GM13976 (cell line): ENCODE measurements around the gene RBBP8.

Source experiments
- DNase-seq: peaks from one replicate; pipeline ENCODE4 v3.0.0; 2012; ENCODE audit warnings: low spot score
- CTCF ChIP-seq: IDR thresholded peaks from 2 replicates; pipeline ENCODE4 v1.5.1; 2012; ENCODE audit warnings: borderline replicate concordance, mild to moderate bottlenecking; ENCODE audit not compliant: insufficient read depth; ENCODE audit errors: extremely low read depth, missing control alignments, control extremely low read depth
- in situ Hi-C: fragments of 300-500 bp; cut with MboI; formaldehyde crosslinking; loops from one replicate; pipeline ENCODE4 v1.12.0; 2022; ENCODE audit warnings: low sequenced_read_pairs, mixed read lengths, inconsistent platforms; ENCODE audit not compliant: unreplicated experiment

RBBP8 gene

DNA sequence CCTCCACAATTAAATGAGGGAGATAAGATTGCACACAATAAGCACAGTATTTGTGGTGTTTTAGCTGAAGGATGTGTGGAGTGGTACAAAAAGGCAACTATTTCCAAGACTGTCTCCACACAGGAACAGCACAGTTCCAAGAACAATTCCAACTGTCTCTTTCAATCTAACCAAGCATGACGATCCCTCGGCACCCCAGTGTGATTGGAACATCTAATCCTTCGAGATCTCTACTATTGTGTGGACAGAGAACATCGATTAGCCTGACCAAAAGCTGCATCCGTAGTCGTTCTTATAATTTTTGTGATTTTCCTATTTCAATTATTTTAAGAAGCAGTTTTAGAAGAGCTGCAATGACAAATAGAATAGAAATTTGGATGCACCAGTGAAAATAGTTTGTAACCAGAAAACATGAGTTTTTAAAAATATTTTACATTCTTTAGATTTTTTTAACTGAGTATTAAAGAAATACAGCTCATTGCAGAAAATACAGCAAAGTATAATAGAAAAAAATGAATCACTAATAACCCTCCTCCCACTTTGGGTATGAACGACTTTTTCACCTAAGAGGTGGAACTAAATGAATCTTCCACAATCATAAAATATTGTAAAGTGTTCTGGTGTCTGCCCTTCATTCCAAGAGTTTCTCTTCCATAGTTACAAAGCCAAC lies 125.8 kb downstream of the RBBP8 start:
- in situ Hi-C loops, result no loop called here
- TF ChIP-seq CTCF, result no peak
- no peak for DNase-seq

DNA sequence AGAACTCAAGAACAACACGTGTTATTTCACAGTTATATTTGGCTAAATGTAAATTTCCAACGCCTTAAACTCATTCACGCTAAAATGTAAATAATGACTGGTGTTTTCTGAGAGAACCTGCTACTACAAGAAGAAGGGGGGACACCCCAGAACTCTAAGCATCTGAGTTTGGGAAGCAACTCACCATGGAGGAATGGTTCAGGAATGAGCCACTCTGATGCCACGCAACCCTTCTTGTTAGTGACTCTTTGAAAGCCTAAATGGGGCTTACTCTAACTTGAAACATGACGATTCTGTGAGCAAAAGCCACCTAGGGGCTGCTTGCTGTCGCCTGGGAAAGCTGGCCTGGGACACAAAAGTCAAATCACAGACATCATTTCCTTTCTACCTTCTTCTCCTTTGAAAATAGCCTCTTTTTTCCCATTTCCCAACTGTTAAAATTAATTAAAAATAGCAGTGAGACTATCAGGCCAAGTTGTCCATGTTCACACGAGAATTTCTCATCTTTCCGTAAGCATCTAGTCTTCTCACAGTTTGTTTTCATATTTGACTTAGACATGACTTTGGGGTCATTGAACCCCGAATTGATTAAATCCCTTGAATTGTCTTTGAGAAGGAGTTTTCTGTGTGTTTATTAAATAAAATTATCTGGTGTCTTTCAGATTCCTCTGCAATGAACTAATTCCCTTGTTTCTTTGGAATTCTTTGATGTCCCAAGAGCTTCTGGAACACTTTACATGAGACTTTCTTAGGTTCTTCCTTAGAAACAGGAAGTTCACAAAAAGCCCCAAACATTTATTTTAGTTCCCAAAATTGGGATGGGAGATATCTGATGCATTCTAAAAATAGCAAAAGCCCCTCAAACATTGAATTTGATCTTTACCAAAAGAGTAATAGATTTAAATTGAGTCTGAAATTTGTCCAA lies 126.7 kb downstream of the RBBP8 start:
- no peak for DNase-seq
- no peak for TF ChIP-seq CTCF
- in situ Hi-C loops, result no loop called here

DNA sequence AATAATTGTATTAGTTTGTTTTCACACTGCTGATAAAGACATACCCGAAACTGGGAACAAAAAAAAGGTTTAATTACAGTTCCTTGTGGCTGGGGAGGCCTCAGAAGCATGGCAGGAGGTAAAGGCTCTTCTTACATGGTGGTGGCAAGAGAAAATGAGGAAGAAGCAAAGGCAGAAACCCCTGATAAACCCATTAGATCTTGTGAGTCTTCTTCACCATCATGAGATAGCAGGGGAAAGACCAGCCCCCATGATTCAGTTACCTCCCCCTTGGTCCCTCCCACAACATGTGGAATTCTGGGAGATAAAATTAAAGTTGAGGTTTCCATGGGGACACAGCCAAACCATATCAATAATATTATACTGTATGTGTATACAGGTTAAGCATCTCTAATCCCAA lies 128.9 kb downstream of the RBBP8 start:
- no peak for TF ChIP-seq CTCF
- no peak for DNase-seq
- in situ Hi-C loops, result no loop called here

DNA sequence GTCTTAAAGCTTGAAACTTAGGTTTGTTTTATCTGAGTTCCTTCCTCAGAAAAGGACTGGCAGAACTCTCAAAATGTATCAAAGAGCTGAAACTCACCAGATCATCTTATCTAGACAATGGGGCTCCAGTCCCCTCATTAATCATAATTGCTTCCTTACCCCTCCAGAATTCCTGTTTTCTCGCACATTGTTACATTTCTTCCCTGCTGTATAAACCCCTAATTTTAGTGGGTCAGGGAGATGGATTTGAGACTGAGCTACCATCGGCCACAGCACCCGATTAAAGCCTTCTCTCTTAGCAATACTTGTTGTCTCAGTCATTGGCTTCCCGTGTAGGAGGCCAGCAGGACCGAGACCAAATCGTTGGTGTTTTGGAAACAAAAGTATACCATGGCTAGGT lies 130.4 kb downstream of the RBBP8 start:
- in situ Hi-C loops, result no loop called here
- TF ChIP-seq CTCF, result no peak
- no peak for DNase-seq

GRCh38 chr18:23065234-23065806 lies 132.2 kb downstream of the RBBP8 start:
- no peak for DNase-seq
- in situ Hi-C loops, result no loop called here
- TF ChIP-seq CTCF, result no peak

GRCh38 chr18:23066060-23066459 lies 132.9 kb downstream of the RBBP8 start:
- in situ Hi-C loops, result no loop called here
- no peak for TF ChIP-seq CTCF
- no peak for DNase-seq
